Activated T-cell treated with anti-CD3 and anti-CD28 coated beads, Interleukin-2, amount 50 U/mL, for 4 hours (primary cell): ENCODE results near the gene GOSR2. TPM values are rescaled to one million over a fixed set of nuclear protein-coding genes. Genes with fewer than 3 reads are reported as not detected.

Source experiments
- ATAC-seq, 2 donors: fragments of 200-7000 bp; cut with Tn5 transposase; one replicate each; pipeline ENCODE4 v1.10.0; 2021
- DNase-seq: peaks from one replicate; pipeline ENCODE4 v3.0.0-alpha.2; 2020
- H3K27me3 Mint-ChIP-seq: one replicate; pipeline ENCODE4 v1.8.0; 2021; ENCODE audit warnings: low read depth, mixed read lengths
- H3K36me3 Mint-ChIP-seq: one replicate; pipeline ENCODE4 v1.8.0; 2022; ENCODE audit warnings: mixed read lengths; ENCODE audit not compliant: insufficient read depth
- H3K4me1 Mint-ChIP-seq: one replicate; pipeline ENCODE4 v1.8.0; 2021; ENCODE audit warnings: low read depth, mixed read lengths
- H3K4me3 Mint-ChIP-seq: one replicate; pipeline ENCODE4 v1.8.0; 2021; ENCODE audit warnings: mild to moderate bottlenecking, moderate library complexity, mixed read lengths
- H3K9me3 Mint-ChIP-seq: one replicate; pipeline ENCODE4 v1.8.0; 2021; ENCODE audit warnings: mixed read lengths
- total RNA-seq, 3 donors: library from RNA; stranded (reverse); gene quantifications; one replicate each; pipeline ENCODE4 v1.2.1, GENCODE V29; 2021

Gene GOSR2
- total RNA-seq, 3 donors from 2014 or later = 66.1 to 69.7 (median 67.0) TPM

- H3K9me3 Mint-ChIP-seq = no peaks in the 10 kb centered on the region
Observed at GRCh38 chr17:46929413-46929812, 6.5 kb downstream of the GOSR2 start.

GRCh38 chr17:46930051-46930450, 7.1 kb downstream of the GOSR2 start:
- peaks cover 48% of the 10 kb centered on the region for H3K36me3 Mint-ChIP-seq
- H3K4me3 Mint-ChIP-seq = no peak overlapping the region
- no peaks in the 10 kb centered on the region for H3K27me3 Mint-ChIP-seq
- no peak for DNase-seq
- H3K9me3 Mint-ChIP-seq = no peaks in the 10 kb centered on the region
- H3K4me1 Mint-ChIP-seq = peaks cover 40% of the 10 kb centered on the region
- no peak for ATAC-seq

More at GRCh38 chr17:46929413-46929812, 6.5 kb downstream of the GOSR2 start:
- Mint-ChIP-seq H3K36me3 (peaks cover 46% of the 10 kb centered on the region), H3K27me3 (no peaks in the 10 kb centered on the region), H3K4me1 (peaks cover 47% of the 10 kb centered on the region), H3K4me3 (no peak overlapping the region)
- DNase-seq = no peak
- no peak for ATAC-seq

- H3K27me3 Mint-ChIP-seq = no peaks in the 10 kb centered on the region
- peaks cover 48% of the 10 kb centered on the region for H3K36me3 Mint-ChIP-seq
- H3K4me1 Mint-ChIP-seq = peaks cover 25% of the 10 kb centered on the region
- H3K9me3 Mint-ChIP-seq = no peaks in the 10 kb centered on the region
- DNase-seq = no peak
- no peak for ATAC-seq
- H3K4me3 Mint-ChIP-seq = no peak overlapping the region
Observed at GRCh38 chr17:46931596-46931995, 8.6 kb downstream of the GOSR2 start.

- H3K27me3 Mint-ChIP-seq = no peaks in the 10 kb centered on the region
- no peak for DNase-seq
- no peak for ATAC-seq
- peaks cover 55% of the 10 kb centered on the region for H3K36me3 Mint-ChIP-seq
- H3K4me1 Mint-ChIP-seq = peaks cover 2% of the 10 kb centered on the region
- no peaks in the 10 kb centered on the region for H3K9me3 Mint-ChIP-seq
- no peak overlapping the region for H3K4me3 Mint-ChIP-seq
Observed at GRCh38 chr17:46935658-46936266, 12.8 kb downstream of the GOSR2 start.

- H3K4me3 Mint-ChIP-seq = no peak overlapping the region
- DNase-seq (peak; percentile 57), ATAC-seq (peak; percentile 79 to 83)
- H3K4me1 Mint-ChIP-seq = peaks cover 21% of the 10 kb centered on the region
- no peaks in the 10 kb centered on the region for H3K9me3 Mint-ChIP-seq
- H3K36me3 Mint-ChIP-seq = peaks cover 22% of the 10 kb centered on the region
- H3K27me3 Mint-ChIP-seq = no peaks in the 10 kb centered on the region
Observed at GRCh38 chr17:46940692-46941404, 17.9 kb downstream of the GOSR2 start.

GRCh38 chr17:46942441-46943217, 19.7 kb downstream of the GOSR2 start:
- Mint-ChIP-seq H3K4me3 (no peak overlapping the region), H3K27me3 (no peaks in the 10 kb centered on the region), H3K36me3 (peaks cover 15% of the 10 kb centered on the region), H3K4me1 (peaks cover 19% of the 10 kb centered on the region), H3K9me3 (no peaks in the 10 kb centered on the region)
- DNase-seq (peak; percentile 32), ATAC-seq (peak; percentile 57 to 58)

- H3K36me3 Mint-ChIP-seq = peaks cover 14% of the 10 kb centered on the region
- no peaks in the 10 kb centered on the region for H3K27me3 Mint-ChIP-seq
Observed at GRCh38 chr17:46943218-46943500, 20.2 kb downstream of the GOSR2 start.

GRCh38 chr17:46943501-46944393, 20.8 kb downstream of the GOSR2 start:
- no peaks in the 10 kb centered on the region for H3K27me3 Mint-ChIP-seq
- DNase-seq (no peak), ATAC-seq (no peak)
- H3K9me3 Mint-ChIP-seq = no peaks in the 10 kb centered on the region
- no peak overlapping the region for H3K4me3 Mint-ChIP-seq
- H3K36me3 Mint-ChIP-seq = peaks cover 9% of the 10 kb centered on the region
- peaks cover 19% of the 10 kb centered on the region for H3K4me1 Mint-ChIP-seq

More at GRCh38 chr17:46943218-46943500, 20.2 kb downstream of the GOSR2 start:
- DNase-seq = no peak
- no peak for ATAC-seq
- H3K9me3 Mint-ChIP-seq = no peaks in the 10 kb centered on the region
- peaks cover 19% of the 10 kb centered on the region for H3K4me1 Mint-ChIP-seq
- H3K4me3 Mint-ChIP-seq = no peak overlapping the region

GRCh38 chr17:46944931-46945330, 22.0 kb downstream of the GOSR2 start:
- H3K4me3 Mint-ChIP-seq = no peak overlapping the region
- H3K36me3 Mint-ChIP-seq = peaks cover 6% of the 10 kb centered on the region

GRCh38 chr17:46947216-46947615, 24.3 kb downstream of the GOSR2 start:
- Mint-ChIP-seq H3K4me1 (peaks cover 20% of the 10 kb centered on the region), H3K9me3 (no peaks in the 10 kb centered on the region), H3K27me3 (no peaks in the 10 kb centered on the region), H3K36me3 (peaks cover 4% of the 10 kb centered on the region), H3K4me3 (no peak overlapping the region)
- DNase-seq = no peak
- no peak for ATAC-seq

More at GRCh38 chr17:46944931-46945330, 22.0 kb downstream of the GOSR2 start:
- DNase-seq (no peak), ATAC-seq (no peak)
- Mint-ChIP-seq H3K9me3 (no peaks in the 10 kb centered on the region), H3K4me1 (peaks cover 19% of the 10 kb centered on the region), H3K27me3 (no peaks in the 10 kb centered on the region)

GRCh38 chr17:46948544-46948943, 25.6 kb downstream of the GOSR2 start:
- no peak for ATAC-seq

GRCh38 chr17:46949291-46950174, 26.6 kb downstream of the GOSR2 start:
- peaks cover 8% of the 10 kb centered on the region for H3K4me1 Mint-ChIP-seq

More at GRCh38 chr17:46948544-46948943, 25.6 kb downstream of the GOSR2 start:
- Mint-ChIP-seq H3K27me3 (no peaks in the 10 kb centered on the region), H3K4me1 (peaks cover 15% of the 10 kb centered on the region), H3K36me3 (peaks cover 4% of the 10 kb centered on the region), H3K9me3 (no peaks in the 10 kb centered on the region), H3K4me3 (no peak overlapping the region)
- no peak for DNase-seq

GRCh38 chr17:46950342-46950996, 27.5 kb downstream of the GOSR2 start:
- H3K4me1 Mint-ChIP-seq = peaks cover 1% of the 10 kb centered on the region
- no peak for DNase-seq
- H3K27me3 Mint-ChIP-seq = no peaks in the 10 kb centered on the region
- ATAC-seq = no peak
- H3K4me3 Mint-ChIP-seq = no peak overlapping the region
- no peaks in the 10 kb centered on the region for H3K9me3 Mint-ChIP-seq
- peaks cover 6% of the 10 kb centered on the region for H3K36me3 Mint-ChIP-seq

More at GRCh38 chr17:46949291-46950174, 26.6 kb downstream of the GOSR2 start:
- H3K4me3 Mint-ChIP-seq = no peak overlapping the region
- H3K9me3 Mint-ChIP-seq = no peaks in the 10 kb centered on the region
- no peaks in the 10 kb centered on the region for H3K27me3 Mint-ChIP-seq
- ATAC-seq (no peak), DNase-seq (no peak)
- H3K36me3 Mint-ChIP-seq = peaks cover 4% of the 10 kb centered on the region
